Stimulated activated CD4-positive, alpha-beta T cell treated with anti-CD3 and anti-CD28 coated beads, TNF-alpha, amount 100 ng/mL, for 24 hours (primary cell): ENCODE data around the gene ETS2.

Experiments
- DNase-seq, 3 experiments: peaks; one replicate each; pipeline ENCODE4 v3.0.0-alpha.2; 2020; ENCODE audit warnings: low read depth in 3 of 3

Gene ETS2

DNA sequence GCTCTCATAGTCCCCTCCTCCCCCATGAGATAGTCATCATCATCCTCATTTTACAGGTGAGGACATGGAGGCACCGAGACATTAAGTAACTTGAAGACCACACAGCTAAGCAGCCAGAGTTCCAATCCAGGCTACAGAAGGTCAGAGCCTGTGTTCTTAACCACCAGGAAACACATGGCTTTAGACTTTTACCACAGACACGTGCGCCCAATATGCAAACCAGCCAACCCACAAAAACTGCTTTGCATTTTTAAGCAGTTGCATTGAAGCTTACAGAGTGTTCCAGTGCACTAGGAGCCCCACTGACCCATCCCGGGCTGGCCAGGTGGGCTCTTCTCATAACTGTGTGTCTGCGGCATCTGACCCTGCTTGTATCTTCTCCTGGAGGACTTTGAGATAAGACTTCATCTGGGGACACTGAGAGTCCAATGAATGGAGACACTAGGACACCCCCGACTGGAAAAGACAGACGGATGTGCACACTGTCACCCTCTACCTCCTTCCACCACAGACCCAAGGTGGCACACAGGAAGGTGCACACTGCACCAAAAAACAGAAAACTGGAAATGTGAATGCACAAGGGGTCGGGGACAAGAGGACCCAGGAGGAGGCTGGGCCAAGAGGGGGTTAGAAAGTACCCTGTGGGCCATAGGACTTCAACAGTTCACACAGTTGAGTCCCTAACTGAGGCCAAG lies 56.4 kb downstream of the ETS2 start:
- no peak for DNase-seq

DNA sequence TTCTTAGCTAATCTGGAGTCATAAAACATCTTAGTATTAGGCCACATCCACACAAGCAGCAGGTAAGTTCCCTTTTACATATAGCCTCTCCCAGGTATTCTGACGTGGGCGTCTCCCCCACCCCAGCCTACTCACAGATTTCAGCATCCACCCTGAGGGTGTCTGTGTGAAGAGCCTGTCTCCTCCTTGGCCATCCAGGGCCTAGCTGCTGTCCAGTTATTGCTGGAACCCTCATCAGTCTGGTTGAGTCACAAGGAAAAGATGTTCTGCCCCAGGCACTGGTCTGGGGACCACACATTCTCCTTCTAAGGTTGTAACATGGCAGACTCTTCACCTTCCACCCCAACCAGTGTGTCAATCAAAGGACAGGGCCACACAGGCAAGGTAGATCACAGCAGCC lies 57.6 kb downstream of the ETS2 start:
- DNase-seq = no peak

DNA sequence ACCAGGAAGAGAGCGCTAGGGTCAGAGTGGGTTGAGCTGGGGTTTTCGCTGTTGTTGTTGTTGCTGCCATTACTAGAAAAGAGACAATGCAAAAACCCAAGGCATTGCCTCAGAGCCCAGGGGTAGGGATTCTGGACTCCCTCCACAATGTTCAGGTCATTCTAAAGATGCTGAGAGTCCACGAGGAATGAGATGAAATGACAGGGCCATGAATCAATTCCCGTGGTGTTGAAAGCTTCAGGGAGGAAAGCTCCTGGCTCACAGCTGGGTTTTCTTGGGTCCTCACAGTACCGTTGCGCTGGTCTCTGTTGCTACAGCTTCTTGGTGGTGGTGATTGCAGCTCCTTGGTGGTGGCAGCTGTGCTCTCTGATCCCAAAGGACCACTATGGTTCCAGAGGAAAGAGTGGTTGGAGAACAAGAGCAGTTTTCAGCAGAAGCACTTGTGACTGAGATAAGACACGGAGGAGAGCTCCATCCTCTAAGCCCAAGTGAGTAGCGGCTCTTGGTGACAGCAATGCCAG lies 58.2 kb downstream of the ETS2 start:
- no peak for DNase-seq

DNA sequence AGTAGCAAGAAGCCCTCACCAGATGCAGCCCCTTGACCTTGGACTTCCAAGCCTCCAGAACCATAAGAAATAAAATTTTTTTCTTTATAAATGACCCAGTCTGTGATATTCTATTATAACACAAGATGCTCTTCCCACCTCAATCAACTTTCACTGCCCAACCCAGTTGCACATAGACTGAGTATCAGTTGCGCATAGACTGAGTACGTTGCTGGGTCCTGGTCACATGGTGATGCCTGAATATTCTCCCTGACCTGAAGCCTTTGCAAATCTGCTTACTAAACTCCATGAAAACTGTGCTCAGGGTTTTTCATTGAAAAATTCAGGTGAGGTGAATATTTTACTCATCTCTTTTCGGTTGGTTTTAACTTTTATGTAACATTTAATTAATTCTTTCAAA lies 59.2 kb downstream of the ETS2 start:
- DNase-seq = no peak

DNA sequence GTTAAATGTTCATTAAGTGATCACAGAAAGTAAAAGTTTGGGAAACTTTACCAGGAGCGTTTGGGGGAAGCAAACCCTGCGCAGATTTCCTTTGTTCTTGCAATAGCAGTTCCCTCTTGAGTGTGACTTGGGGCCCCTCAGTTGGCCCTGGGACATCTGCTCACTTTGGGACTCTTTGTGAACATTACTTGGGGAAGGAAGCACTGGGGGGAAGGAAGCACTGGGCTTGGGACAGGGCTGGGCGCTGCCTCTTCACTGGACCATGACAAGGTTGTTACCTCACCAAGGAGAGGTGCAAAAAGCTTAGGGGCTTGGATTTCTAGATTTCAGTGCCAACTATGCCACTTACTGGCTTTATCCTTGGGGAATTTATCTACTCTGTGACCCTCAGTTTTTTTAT lies 63.5 kb downstream of the ETS2 start:
- no peak for DNase-seq

DNA sequence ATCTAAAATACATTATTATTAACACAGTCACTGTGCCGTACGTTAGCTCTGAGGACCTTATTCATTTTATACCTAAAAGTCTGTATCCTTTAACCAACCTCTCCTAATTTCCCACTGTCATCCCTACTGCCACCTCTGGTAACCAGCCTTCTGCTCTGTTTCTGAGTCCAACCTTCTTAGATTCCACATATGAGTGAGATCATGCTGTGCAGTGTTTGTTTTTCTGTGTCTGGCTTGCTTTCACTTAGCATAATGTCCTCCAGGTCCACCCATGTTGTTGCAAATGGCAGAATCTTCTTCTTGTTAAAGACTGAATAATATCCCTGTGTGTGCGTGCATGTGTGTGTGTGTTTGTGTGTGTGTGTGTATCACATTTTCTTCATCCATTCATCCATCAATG lies 64.2 kb downstream of the ETS2 start:
- DNase-seq = no peak
